ENCODE results near the gene C17orf114.
A peak's percentile ranks its signal among the peaks of the same experiment; 100 is the strongest.
"Not testable (repeated sequence)": the region's sequence is repeated elsewhere in the genome, so short reads cannot be mapped to it uniquely, and the experiment has no call there.

C17orf114 gene

GRCh38 chr17:4802228-4802627, at the start of gene C17orf114:
Gene C17orf114, minus strand, starts transcription at chr17:4802328.
- no peak for DNase-seq

DNA sequence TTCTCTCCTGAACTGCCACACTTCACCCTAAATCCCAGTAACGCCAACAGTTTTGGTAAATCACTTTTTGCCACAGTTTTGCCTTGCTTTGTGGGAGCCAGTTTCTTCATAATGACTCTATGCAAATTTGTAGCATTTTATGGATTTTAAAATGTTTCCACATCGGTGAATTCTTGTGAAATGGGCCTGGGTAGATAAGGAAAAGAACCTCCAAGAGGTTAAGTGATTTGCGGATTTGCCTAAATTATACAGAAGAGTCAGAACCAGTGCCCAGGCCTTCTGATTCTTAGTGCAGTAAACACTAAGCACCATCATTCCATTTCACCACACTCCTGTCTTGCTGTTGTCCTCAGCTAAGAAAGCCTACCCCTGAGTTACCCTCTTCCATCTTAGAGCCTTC, 49.0 kb upstream of the C17orf114 start:
- no peak for DNase-seq

GRCh38 chr17:4850246-4850645, 48.1 kb upstream of the C17orf114 start:
- DNase-seq, result no peak

DNA sequence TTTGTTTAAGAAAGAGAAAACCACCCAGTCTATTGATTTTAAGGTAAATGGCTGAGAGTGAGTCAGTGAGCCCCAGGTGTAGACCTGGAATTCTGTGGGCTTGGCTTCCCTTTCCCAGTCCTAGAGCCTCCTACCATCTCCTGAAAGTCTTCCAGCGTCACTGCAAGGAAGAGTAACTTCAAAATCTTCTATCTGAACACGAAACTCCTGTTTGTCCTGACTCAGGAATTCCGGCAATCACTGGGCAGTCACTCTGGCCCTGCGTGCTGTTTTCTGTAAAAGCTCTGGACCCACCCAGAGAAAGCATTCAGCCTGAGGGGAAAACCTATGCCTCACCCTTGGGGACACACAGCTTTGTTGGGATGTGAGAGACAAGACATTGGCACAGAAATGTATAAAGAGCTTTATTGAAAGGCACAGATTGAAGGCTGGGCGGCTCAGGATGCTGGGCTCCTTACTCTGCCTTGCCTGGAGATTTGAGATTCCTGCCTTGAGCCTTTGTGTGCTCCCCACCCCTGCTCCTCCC, 46.9 kb upstream of the C17orf114 start:
- DNase-seq, result no peak

DNA sequence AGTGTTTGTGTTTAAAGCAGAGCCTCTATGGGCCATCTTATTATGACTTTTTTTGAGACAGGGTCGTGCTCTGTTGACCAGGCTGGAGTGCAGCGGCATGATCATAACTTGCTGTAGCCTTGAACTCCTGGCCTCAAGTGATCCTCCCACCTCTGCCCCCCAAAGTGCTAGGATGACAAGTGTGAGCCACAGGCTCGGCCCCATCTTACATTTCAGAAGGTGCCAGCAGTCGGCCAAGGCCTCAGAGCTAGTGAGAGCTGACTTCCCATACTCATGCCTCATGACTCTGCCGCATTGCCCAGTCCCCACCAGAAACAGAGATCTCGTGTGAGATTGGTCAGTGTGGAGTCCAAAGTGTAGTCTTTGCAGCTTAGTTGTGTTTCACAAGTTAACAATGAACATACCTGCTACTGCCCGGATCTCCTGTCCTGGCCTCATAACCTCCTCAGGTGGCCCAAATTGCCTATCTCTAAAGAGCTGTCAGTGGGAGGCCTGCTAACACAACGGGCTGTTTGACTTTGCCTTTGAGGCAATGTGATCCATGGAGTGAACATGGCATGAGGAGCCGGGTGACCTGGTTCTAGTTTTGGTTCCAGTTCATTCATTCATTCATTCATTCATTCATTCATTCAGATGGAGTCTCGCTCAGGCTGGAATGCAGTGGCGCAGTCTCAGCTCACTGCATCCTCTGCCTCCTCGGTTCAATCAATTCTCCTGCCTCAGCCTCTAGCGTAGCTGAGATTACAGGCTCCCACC, 44.7 kb upstream of the C17orf114 start:
- no peak for DNase-seq

- no peak for DNase-seq
Observed at GRCh38 chr17:4845118-4845517, 43.0 kb upstream of the C17orf114 start.

- no peak for DNase-seq
Observed at GRCh38 chr17:4843321-4844000, 41.3 kb upstream of the C17orf114 start.

- DNase-seq, result no peak
Observed at GRCh38 chr17:4842376-4842775, 40.2 kb upstream of the C17orf114 start.

- no peak for DNase-seq
Observed at GRCh38 chr17:4840893-4841242, 38.7 kb upstream of the C17orf114 start.

DNA sequence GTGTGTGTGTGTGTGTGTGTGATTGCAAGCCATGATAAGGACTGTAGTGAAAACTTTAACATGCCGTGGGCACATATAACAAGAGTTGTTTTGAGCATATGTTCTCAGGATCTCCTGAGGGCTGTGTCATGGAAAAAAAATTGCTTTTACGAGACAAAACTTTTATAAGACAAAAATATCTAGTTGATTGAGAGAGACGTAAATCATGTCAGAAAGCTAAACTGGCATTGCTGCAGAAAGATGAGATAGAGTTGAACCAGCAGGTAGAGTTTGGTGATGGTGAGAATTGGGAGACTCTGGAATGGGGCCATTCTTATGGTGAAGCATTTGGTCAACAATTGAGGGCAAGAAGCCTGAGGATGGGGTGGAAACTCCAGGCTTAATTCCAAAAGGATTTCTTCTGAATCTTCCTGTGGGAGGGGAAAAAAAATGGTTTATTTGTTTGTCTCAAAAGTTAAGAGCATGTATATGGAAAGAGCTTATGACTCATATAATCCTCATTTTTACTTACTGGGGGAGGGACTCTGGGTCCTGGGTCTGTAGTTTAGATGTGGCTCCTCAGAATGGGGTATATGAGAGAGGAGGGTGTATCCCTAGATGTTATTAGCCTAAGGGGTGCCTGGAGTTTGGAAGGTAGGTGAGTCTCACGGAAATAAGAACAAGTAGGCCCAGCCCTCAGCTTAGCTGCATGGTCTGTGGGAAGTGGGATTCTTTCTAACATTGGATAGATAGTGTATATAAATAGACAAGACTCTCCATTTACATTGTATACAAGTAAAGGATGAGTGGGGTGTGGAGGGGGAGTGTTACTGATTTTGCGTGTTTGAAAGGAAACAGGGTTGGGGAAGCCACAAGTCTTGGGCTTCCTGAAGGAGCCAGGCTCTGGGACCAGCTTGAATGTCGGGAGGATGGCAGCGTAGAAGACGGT, 38.1 kb upstream of the C17orf114 start:
- no peak for DNase-seq

GRCh38 chr17:4839221-4839620, 37.1 kb upstream of the C17orf114 start:
- DNase-seq, result no peak

GRCh38 chr17:4838309-4838785, 36.2 kb upstream of the C17orf114 start:
- DNase-seq, result no peak

DNA sequence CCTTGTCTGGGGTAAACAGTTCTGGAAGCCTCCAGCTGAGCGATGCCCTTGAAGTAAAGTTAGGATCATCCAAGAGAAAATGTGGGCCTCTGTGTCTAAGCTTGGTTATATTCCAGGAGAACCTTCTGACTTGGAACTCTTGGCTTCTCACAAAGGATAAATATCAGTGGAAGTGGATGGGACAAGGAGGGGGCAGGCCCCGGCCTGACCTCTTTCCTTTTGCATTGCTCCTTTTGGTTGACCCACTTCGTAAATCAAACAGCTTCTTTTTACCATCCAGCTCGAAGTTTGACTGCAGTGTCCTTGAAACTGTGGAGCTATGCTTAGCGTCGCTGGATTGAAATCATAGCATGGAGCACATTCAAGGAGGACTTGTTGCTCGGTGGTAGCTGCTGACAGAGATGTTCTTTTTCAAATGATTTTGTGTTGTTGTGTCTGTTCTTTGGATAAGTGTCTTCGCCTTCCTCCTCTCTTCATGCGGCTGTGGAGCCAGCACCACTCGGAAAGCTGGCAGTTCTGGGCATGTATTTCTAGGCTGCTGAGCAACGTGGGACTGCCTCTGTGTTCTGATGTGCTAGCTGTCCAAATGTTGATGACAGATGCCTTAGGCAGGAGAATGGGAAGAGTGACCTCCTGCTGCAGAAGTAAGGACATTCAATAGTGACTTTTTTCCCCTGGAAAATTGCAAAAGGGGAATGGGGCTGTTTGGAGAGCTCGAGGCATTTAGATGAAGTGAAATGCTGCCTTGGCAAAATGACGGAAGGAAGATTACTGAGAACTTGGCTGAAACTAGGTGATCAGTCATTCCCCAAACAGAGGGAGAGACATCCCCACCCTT, 35.6 kb upstream of the C17orf114 start:
- DNase-seq, result no peak

- no peak for DNase-seq
Observed at GRCh38 chr17:4836221-4836620, 34.1 kb upstream of the C17orf114 start.

- DNase-seq, result no peak
Observed at GRCh38 chr17:4834681-4835020, 32.5 kb upstream of the C17orf114 start.

GRCh38 chr17:4833941-4834680, 32.0 kb upstream of the C17orf114 start:
- DNase-seq, result no peak

GRCh38 chr17:4833178-4833940, 31.2 kb upstream of the C17orf114 start, which contains the start of gene MINK1:
Gene MINK1, plus strand, starts transcription at chr17:4833340. Its CDS starts 244 bp downstream, at chr17:4833584.
- peak; percentile 80 for DNase-seq

GRCh38 chr17:4832829-4833177, 30.7 kb upstream of the C17orf114 start:
- not testable (repeated sequence) for DNase-seq

- no peak for DNase-seq
Observed at GRCh38 chr17:4827399-4827798, 25.3 kb upstream of the C17orf114 start.

DNA sequence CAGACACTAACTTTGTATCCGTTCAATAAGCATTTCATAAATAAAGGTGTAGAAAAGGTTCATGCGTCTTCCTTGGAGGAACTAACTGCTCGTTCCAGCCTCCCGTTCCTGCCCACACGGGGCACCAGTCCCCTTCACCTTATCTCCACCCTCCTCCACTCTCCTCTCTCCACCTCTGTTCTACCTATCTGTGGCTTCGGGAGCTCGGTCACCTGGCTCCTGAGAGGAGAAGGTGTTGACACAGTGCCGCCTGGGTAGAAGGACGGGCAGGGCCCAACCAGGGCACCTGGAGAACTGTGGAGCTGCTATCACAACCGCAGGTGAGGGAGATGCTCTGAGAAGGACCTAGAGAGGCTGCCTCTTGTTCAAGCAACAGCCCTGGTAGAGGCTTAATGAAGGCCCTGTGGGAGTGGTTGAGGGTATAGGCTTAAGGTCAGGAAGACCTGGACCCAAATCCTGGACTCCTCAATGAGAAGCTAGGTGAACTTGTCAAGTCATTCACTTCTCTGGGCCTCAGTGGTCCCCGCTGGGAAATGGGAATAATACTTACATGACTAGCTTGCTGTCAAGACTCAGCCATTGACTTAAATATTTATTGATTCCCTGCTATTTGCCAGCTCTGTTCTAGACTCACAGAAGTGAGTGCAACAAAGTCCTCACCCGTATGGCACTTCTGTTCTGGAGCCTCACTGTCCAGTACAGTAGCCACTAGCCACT, 21.4 kb upstream of the C17orf114 start:
- no peak for DNase-seq

Data from NCI-H1092 treated with DMSO at 0.1 percent for 48 hours (cell line).